Common myeloid progenitor, CD34-positive (primary cell): ENCODE measurements around the gene ADSS1.
A peak's percentile ranks its signal among the peaks of the same experiment; 100 is the strongest.

Source experiments
- CTCF ChIA-PET: fragments of 350-600 bp; sonication (Branson Sonifier 250); formaldehyde crosslinking; loops from one replicate; lab custom pipeline; 2021; ENCODE audit warnings: antibody characterized with exemption; lab: Charles Lee
- POLR2A ChIA-PET: fragments of 350-600 bp; sonication (Branson Sonifier 250); formaldehyde crosslinking; loops from one replicate; lab custom pipeline; 2021; ENCODE audit warnings: antibody characterized with exemption; lab: Charles Lee
- DNase-seq, 3 donors: peaks; one replicate each; pipeline versions ENCODE4 v3.0.0 to v3.0.0-alpha.2; 2013
- H3K27ac ChIP-seq, 2 experiments: 1 replicate in 1 of 2; 2 replicates in 1 of 2; pipeline ENCODE4 v1.7.0; 2013; ENCODE audit warnings: inconsistent platforms in 2 of 2, low read length in 2 of 2, mild to moderate bottlenecking in 2 of 2, low read depth in 1 of 2, moderate library complexity in 1 of 2; ENCODE audit not compliant: severe bottlenecking in 2 of 2, insufficient read depth in 1 of 2, poor library complexity in 1 of 2
- H3K27me3 ChIP-seq, 5 experiments: replicated peaks in 2 of 5; 1 replicate in 3 of 5; 2 replicates in 2 of 5; pipeline versions ENCODE4 v1.6.1 to v1.7.0; 2013; ENCODE audit warnings: low read length in 4 of 5, mild to moderate bottlenecking in 2 of 5, moderate library complexity in 2 of 5, inconsistent platforms in 1 of 5; ENCODE audit not compliant: insufficient read depth in 5 of 5, control insufficient read depth in 4 of 5
- H3K36me3 ChIP-seq, 4 experiments: 1 replicate in 2 of 4; 2 replicates in 2 of 4; pipeline versions ENCODE4 v1.6.1 to v1.7.0; 2013; ENCODE audit warnings: low read length in 3 of 4, control low read depth in 1 of 4, mild to moderate bottlenecking in 1 of 4; ENCODE audit not compliant: control insufficient read depth in 4 of 4, insufficient read depth in 4 of 4
- H3K4me1 ChIP-seq, 4 experiments: 1 replicate in 3 of 4; 2 replicates in 1 of 4; pipeline versions ENCODE4 v1.6.1 to v1.7.1; 2013; ENCODE audit warnings: low read length in 3 of 4, mild to moderate bottlenecking in 3 of 4, control low read depth in 1 of 4, inconsistent platforms in 1 of 4, moderate library complexity in 1 of 4; ENCODE audit not compliant: control insufficient read depth in 4 of 4, insufficient read depth in 4 of 4; ENCODE audit errors: control extremely low read depth in 1 of 4
- H3K4me3 ChIP-seq, 7 experiments: 1 replicate in 4 of 7; 2 replicates in 3 of 7; pipeline versions ENCODE4 v1.5.1 to v1.7.0; 2013; ENCODE audit warnings: mild to moderate bottlenecking in 7 of 7, low read length in 6 of 7, moderate library complexity in 6 of 7, inconsistent platforms in 2 of 7, low read depth in 2 of 7, control low read depth in 1 of 7; ENCODE audit not compliant: insufficient read depth in 4 of 7, control insufficient read depth in 1 of 7; ENCODE audit errors: extremely low read depth in 1 of 7
- H3K9me3 ChIP-seq, 5 experiments: 1 replicate in 4 of 5; 2 replicates in 1 of 5; pipeline versions ENCODE4 v1.6.1 to v1.7.1; 2013; ENCODE audit warnings: low read length in 4 of 5, mild to moderate bottlenecking in 2 of 5, inconsistent platforms in 1 of 5, low read depth in 1 of 5, moderate library complexity in 1 of 5; ENCODE audit not compliant: control insufficient read depth in 4 of 5, insufficient read depth in 2 of 5; ENCODE audit errors: control extremely low read depth in 1 of 5
- WGBS: methylation state at CpG from one replicate; pipeline ENCODE4 v1.1.5; 2013; ENCODE audit not compliant: insufficient coverage; 5-methylcytosine and 5-hydroxymethylcytosine counted together

ADSS1 gene

DNA sequence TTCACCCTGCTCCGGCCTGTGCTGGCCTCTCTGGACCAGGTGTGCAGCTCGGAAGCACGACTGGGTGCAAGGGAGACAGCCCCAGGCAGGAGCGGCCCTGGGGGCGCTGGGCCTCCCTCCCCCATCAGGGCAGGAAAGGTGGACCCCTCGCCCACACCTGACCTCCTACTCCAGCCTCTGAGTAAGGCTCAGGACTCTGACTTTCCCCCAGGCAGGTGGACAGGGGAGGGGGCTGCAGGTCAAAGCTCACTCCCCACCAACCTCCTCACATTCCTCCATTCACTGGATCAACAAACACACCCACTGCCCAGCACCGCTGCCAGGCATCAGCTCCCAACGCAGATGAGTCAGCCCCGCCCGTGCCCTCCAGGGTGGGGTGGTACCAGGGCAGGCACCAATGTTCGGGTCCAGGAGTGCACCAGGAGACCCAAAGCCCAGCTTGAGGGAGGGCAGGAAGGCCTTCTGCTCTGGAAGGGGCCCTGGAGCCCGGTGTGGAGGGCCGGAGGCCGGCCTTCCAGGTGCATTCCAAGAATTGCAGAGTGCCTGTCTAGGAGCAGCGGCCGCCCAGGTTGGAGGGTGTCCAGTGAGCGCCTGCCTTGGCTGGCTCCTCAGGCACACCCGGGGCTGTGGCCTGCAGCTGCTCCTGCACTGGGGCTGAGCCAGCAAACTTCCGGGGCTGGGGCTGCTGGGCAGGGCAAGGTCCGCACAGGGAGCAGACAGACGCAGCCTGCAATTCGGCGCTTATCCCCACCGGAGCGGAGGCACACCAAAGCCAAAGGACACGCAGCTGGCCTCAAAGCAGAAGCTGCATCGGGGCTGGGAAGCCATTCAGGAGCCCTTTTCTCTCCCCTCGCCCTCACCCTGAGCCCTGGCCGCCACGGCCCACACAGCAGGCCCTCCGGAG lies 36.2 kb upstream of the ADSS1 start:
- Histone ChIP-seq H3K9me3 (no peaks in the 10 kb centered on the region), H3K4me1 (peaks cover 0 to 55% (median 48%) of the 10 kb centered on the region in 4 experiments), H3K27me3 (no peaks in the 10 kb centered on the region), H3K36me3 (peaks cover 0 to 4% (median 0%) of the 10 kb centered on the region in 4 experiments), H3K27ac (no peak overlapping the region), H3K4me3 (no peak overlapping the region)
- WGBS = 85% methylated on average over 19 of the region's 31 CpGs
- ChIA-PET POLR2A (interaction anchor here (1.0 kb wide), 1 partner anchor 10 kb away, joined by 3 read pairs; no protein-coding TSS in a partner anchor), CTCF (interaction anchor here (1.0 to 1.4 kb wide), 6 partner anchors 7 to 31 kb away, joined by 3 to 4 read pairs (median 3); no protein-coding TSS in a partner anchor)
- no peak for DNase-seq

- Histone ChIP-seq H3K9me3 (no peaks in the 10 kb centered on the region), H3K27me3 (no peaks in the 10 kb centered on the region), H3K4me3 (peak overlapping the region in 2 of 7 experiments; percentile 51 to 83), H3K27ac (no peak overlapping the region), H3K36me3 (peaks cover 0 to 4% (median 2%) of the 10 kb centered on the region in 4 experiments), H3K4me1 (peaks cover 0 to 55% (median 49%) of the 10 kb centered on the region in 4 experiments)
- 65% methylated on average over 21 of the region's 24 CpGs for WGBS
- ChIA-PET CTCF (interaction anchor here (1.0 to 1.3 kb wide), 2 partner anchors 12 to 22 kb away, joined by 3 read pairs; no protein-coding TSS in a partner anchor), POLR2A (interaction anchor here (1.0 kb wide), 1 partner anchor 11 kb away, joined by 3 read pairs; no protein-coding TSS in a partner anchor)
- DNase-seq = peak in 1 of 3 donors; percentile 13
Observed at GRCh38 chr14:104688505-104689108, 35.4 kb upstream of the ADSS1 start.

GRCh38 chr14:104689109-104689880 lies 34.7 kb upstream of the ADSS1 start, which contains the start of gene INF2:
TSS of gene INF2 (plus strand) at chr14:104689618. CDS start at chr14:104701366, 11,748 bp downstream.
- WGBS = 0% methylated on average over 29 of the region's 76 CpGs
- Histone ChIP-seq H3K27ac (peak within 1 kb of the TSS in 1 of 2 experiments; percentile 54), H3K4me3 (peak within 1 kb of the TSS; percentile 57 to 83 (median 75)), H3K4me1 (peaks cover 0 to 61% (median 54%) of the 10 kb centered on the region in 4 experiments), H3K9me3 (no peaks in the 10 kb centered on the region), H3K27me3 (no peaks in the 10 kb centered on the region), H3K36me3 (peaks cover 0 to 10% (median 2%) of the 10 kb centered on the region in 4 experiments)
- ChIA-PET POLR2A (interaction anchor here (1.0 kb wide), 2 partner anchors 9 to 12 kb away, joined by 3 read pairs; no protein-coding TSS in a partner anchor), CTCF (interaction anchor here (1.0 to 1.3 kb wide), 2 partner anchors 11 to 21 kb away, joined by 3 read pairs; no protein-coding TSS in a partner anchor)
- peak; percentile 40 to 62 (median 55) for DNase-seq

DNA sequence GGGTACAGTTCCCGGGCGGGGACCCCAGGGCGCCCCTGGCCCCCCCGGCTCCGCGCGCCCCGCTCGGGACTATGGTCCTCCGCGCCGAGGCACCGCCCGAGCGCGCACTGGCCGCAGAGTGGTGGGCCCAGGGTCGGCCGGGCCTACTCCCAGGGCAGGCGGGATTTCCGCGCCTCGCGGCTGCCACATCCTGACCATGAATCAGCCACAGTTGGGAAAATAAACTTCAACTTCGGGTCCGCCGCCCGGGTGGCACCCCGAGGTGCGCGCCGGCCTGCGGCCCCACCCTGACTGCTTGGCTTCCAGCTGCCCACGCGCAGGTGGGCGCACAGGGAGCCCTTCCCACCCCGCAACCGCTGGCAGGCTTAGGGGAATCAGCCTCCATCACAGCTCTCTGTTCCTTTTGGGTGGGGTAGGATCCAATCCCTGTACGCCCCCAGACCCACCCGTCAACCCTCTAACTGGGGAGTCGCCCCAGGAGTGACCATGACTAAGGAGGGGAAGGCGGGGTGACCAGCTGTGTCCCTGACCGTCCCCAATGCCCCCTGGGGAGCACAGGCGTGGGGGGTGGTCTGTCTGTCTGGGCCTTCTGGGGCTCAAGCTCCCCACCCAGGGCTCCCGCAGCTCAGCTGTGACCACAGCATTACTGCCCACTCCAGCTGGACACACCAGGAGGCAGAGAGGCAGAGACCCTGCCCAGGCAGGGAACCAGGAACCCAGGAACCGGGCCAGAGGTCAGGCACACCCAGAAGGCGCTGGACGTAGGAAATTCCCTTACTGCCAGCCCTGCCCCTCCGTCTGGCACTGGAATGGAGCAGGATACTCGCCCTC lies 33.9 kb upstream of the ADSS1 start:
- no peaks in the 10 kb centered on the region for H3K9me3 ChIP-seq
- peak in 1 of 3 donors; percentile 14 for DNase-seq
- H3K4me1 ChIP-seq = peaks cover 0 to 68% (median 62%) of the 10 kb centered on the region in 4 experiments
- ChIA-PET CTCF (interaction anchor here (0.8 to 2.5 kb wide), 4 partner anchors 9 to 63 kb away, joined by 3 to 10 read pairs (median 4); partner anchors contain the start of gene SIVA1), POLR2A (interaction anchor here (1.0 kb wide), 1 partner anchor 8 kb away, joined by 3 read pairs; no protein-coding TSS in a partner anchor)
- peak overlapping the region in 1 of 2 experiments; percentile 54 for H3K27ac ChIP-seq
- H3K27me3 ChIP-seq = no peaks in the 10 kb centered on the region
- WGBS = 13% methylated on average over 39 of the region's 50 CpGs
- peaks cover 0 to 11% (median 2%) of the 10 kb centered on the region in 4 experiments for H3K36me3 ChIP-seq
- peak overlapping the region; percentile 57 to 83 (median 75) for H3K4me3 ChIP-seq

- peak overlapping the region in 4 of 7 experiments; percentile 75 to 83 (median 79) for H3K4me3 ChIP-seq
- WGBS = 91% methylated on average over 15 of the region's 16 CpGs
- ChIA-PET POLR2A (no interaction called here), CTCF (interaction anchor here (1.2 to 2.5 kb wide), 3 partner anchors 10 to 62 kb away, joined by 3 to 10 read pairs (median 4); partner anchors contain the start of gene SIVA1)
- H3K9me3 ChIP-seq = no peaks in the 10 kb centered on the region
- no peak for DNase-seq
- H3K27ac ChIP-seq = peak overlapping the region in 1 of 2 experiments; percentile 54
- no peaks in the 10 kb centered on the region for H3K27me3 ChIP-seq
- peaks cover 0 to 15% (median 2%) of the 10 kb centered on the region in 4 experiments for H3K36me3 ChIP-seq
- H3K4me1 ChIP-seq = peaks cover 0 to 73% (median 66%) of the 10 kb centered on the region in 4 experiments
Observed at GRCh38 chr14:104690861-104691455, 33.1 kb upstream of the ADSS1 start.
